GM12892 (cell line): ENCODE results near the gene CMTM1.

Experiments
- DNase-seq: peaks from one replicate; pipeline ENCODE4 v3.0.0; 2011; ENCODE audit not compliant: insufficient read length
- FAIRE-seq: peaks from 2 replicates; lab custom pipeline; 2011; peaks lifted over from hg19 to GRCh38; lab: Jason Lieb, UNC
- POLR2A ChIP-seq: IDR thresholded peaks from 2 replicates; pipeline ENCODE4 v1.6.1; 2011; ENCODE audit warnings: low read depth, low read length, control low read depth
- POLR2AphosphoS5 ChIP-seq: IDR thresholded peaks from 2 replicates; pipeline ENCODE4 v1.6.1; 2011; ENCODE audit warnings: low read depth, low read length, control low read depth
- TAF1 ChIP-seq: IDR thresholded peaks from 2 replicates; pipeline ENCODE4 v1.6.1; 2011; ENCODE audit warnings: low read depth, mild to moderate bottlenecking, control low read depth, low read length, borderline replicate concordance

CMTM1 gene

DNA sequence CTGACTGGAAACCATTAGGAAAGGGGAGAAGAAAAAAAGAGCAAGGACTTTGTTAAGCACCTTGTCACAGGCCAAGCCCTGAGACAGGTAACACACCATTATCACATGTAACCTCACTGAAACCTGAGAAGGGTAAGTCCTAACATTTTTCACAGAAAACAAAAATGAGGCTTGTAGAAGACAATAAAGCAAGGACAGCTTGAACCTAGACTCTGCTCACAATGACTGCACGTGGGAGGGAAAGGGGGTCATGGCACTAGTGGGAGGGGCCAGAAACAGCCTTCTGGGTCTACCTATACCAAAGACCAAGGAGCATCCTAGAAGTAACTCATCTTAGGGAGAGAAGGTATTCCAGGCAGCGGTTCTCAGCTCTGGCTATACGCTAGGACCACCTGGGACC, 23.8 kb upstream of the CMTM1 start:
- FAIRE-seq, result peak; percentile 17
- DNase-seq, result no peak
- no peak for TF ChIP-seq POLR2A
- TF ChIP-seq TAF1, result no peak
- TF ChIP-seq POLR2AphosphoS5, result no peak

DNA sequence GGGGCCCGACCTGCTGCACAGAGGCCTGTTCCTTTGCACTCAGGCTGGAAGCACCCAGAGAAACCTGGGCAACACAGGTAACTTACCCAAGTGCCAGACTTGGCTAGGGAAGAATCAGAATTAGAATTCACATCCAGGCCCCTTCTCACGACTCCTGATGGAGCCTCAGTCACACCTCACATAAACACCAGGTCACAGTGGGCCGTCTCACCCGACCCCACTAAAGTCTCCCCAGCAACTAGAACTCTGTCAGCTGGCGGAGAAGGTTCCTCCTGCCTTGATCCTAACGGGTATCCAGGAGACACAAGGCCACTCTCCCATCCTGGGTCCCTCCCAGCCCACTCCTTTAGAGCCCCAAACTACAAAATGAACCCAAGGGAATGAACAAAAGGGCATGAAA, 22.7 kb upstream of the CMTM1 start:
- DNase-seq, result no peak
- TF ChIP-seq TAF1 (no peak), POLR2AphosphoS5 (no peak), POLR2A (no peak)
- no peak for FAIRE-seq

DNA sequence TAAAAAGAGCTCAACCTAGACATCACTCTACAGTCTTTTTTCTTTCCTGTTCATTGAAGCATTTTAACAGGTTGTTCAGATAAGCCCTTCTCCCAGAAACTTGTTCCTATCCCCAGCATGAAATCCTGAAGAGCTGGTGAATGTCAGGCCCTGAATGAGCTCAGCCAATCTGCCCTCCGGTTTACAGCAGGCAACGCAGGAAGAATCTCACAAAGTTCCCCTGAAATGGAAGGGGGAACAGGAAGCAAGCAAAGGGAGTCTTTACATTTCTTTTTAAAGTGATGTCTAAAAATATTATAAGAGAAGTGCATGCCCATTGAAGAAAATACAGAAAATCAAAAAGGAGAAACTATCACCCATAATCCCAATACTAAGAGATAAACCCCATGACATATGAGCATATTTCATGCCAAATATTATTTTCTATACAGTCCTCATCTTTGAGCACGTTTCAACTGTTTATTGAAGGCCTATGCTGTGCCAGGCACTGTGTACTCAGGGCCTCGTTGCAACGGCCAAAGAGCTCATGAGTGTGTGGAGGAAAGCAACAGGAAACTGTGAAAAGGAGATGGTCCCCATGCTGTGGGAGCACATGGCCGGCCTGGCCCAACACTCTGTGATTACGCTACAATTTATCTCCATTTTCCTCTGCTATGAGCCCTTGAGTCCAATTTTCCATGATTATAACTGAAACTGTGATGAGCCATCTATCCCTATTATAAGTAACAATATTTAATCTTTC, 22.1 kb upstream of the CMTM1 start:
- TF ChIP-seq TAF1 (no peak), POLR2AphosphoS5 (no peak), POLR2A (no peak)

DNA sequence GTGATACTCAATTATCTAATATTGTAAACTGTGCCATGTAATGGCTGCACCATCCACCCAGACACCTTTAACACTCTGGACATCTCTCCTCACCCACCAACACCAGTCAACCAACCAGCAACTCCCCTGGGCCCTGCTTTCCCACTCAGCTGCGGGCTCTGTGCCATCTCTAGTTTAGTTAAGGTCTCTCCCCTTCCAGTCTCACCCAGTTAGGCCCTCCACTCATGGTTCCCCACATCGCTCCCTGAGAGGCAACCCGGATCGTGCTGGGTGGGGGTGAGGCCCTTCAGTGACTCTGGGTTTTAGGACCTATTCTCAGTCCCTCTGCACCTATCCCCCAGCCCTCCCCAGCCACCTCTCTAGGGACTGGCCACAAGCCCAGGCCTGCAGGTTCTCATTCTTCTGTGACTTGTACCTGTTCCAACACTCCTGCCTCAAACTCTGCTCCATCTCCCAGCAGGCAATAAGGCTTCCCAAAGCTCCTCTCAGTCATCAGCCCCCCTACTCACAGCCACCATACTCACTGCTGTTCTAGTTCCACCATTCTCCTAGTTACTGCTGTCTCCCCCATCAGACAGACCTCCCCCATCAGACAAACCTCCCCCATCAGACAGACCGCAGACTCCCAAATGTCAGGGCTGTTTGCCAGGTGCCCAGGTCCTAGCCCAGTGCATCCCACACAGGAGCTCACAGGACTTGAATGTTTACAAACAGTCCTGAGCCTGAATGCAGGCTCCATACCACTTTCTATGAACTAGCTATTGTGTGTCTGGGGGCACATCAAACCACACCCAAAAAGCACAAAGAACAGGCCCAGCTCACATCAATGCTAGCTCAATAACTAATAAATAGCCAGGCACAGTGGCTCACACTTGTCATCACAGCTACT, 18.9 kb upstream of the CMTM1 start:
- no peak for TF ChIP-seq TAF1
- TF ChIP-seq POLR2A, result no peak
- TF ChIP-seq POLR2AphosphoS5, result no peak
- FAIRE-seq (no peak), DNase-seq (no peak)

More for the DNA sequence above, 22.1 kb upstream of the CMTM1 start:
- DNase-seq, result no peak
- FAIRE-seq, result no peak

DNA sequence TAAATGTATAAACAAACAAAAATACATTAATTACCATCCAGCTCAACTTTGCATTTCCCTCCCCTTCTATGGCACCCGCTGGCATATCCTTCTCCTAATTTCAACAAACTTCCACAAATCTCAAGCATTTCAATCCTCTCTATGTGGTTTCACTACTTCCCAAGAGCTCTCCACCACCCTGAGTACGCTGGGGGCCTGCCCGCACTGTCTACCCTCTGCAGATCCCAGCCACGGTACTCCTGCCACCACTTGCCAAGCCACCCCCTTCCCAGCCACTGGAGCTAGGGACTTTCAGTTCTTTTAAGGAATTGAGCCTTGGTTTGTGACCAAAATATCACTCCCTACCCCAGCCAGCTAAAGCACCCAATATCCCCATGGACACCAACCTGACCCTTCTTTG, 18.2 kb upstream of the CMTM1 start:
- FAIRE-seq, result no peak
- no peak for DNase-seq
- TF ChIP-seq POLR2A (no peak), POLR2AphosphoS5 (no peak), TAF1 (no peak)

GRCh38 chr16:66548868-66549267, 17.4 kb upstream of the CMTM1 start:
- DNase-seq, result no peak
- TF ChIP-seq POLR2A, result no peak
- TF ChIP-seq TAF1, result no peak
- TF ChIP-seq POLR2AphosphoS5, result no peak
- FAIRE-seq, result no peak

DNA sequence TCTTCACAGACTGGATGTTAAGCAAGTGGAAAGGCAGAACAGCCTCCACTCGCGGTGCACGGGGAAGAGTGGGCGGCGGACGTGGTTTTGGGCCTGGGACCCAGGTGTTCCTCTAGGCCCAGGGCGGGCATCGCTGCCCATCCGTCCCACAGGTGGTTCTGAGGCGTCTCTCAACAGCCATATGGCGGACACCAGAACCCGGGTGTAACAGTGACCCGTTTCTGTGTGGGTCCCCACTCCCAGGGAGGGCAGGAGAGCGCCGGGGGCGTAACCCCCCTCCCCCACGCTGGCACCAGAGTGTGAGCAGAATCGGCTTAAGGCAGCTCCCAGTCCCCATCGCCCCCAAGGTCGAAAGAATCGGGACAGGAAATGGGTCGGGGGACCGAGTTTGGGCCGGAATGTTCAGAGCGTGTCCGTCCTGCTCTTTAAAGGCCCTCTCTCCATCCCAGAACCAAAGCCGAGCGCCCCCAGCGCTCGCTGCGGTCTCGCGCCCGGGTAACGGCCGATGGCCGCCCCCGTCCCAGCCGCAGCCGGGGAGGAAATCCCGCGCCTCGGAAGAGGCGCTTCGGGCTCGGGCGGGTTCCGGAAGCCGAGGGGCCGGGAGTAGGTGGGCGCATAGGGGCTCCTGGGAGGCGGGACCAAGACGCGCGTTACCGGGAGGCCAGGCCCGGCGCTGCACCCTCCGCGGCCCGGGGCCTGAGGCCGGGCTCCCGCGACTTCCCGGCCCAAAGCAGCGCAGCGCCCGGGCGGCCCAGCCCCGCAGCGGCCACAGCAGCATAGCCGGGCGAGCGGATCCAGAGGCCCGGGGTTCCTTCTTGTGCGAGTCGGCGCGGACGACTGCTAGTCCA, 16.7 kb upstream of the CMTM1 start, which contains the start of gene TK2:
TK2 (minus strand) TSS at position 839 of the 848 bp plus-strand sequence; CDS start at position 778, 61 bp downstream.
- peak; percentile 61 for DNase-seq
- peak; percentile 18; the same call in 1 of the 2 replicates for TF ChIP-seq POLR2AphosphoS5
- TF ChIP-seq POLR2A, result peak; percentile 64; the same call in 1 of the 2 replicates
- peak; percentile 39 for TF ChIP-seq TAF1
- FAIRE-seq, result peak; percentile 51

DNA sequence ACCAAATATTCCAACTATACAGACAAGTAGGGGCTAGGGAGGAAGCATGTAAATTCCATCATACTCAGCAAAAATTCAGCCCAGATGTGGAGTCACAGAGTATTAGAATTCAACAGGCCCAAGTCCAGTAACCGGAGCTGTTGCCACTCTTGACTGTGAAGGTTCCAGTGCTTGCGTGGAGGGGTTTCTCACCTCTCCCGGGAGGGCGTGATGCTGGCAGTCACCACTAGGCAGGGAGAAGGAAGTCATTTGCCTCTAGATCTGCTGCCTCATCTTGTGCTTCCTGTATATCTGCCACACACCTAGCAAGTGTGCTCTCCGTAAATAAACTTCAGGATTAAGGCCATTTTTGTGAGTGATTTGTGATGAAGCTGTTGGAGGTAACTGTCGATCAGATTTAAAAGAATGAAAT, 14.9 kb upstream of the CMTM1 start:
- FAIRE-seq, result peak; percentile 88
- TF ChIP-seq TAF1 (no peak), POLR2AphosphoS5 (no peak; the same call in 1 of the 2 replicates), POLR2A (no peak; the same call in 1 of the 2 replicates)
- DNase-seq, result no peak

DNA sequence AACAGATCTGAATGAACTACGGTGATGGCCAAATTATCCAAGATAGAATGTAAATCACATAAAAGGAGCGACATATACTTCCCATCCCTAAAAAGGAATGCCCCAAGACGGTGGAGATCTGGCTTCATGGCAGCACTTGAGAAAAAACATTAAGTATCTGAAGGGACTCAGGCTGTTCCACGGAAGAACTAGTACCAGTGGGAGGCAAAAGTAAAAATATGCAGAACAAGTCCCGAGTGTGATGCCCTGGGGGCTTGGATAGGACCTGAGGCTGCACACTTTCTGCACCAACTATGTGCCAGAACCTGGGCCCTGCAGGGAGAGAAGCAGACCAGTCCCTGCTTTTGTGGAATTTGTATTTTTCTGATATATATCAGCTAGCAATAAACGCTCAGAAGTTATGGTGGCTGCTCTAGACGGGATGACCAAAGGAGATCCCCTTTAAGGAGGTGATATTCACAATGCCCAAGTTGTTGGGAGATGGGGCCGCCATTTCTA, 14.4 kb upstream of the CMTM1 start:
- no peak for FAIRE-seq
- TF ChIP-seq POLR2AphosphoS5, result no peak
- no peak for TF ChIP-seq TAF1
- TF ChIP-seq POLR2A, result no peak
- no peak for DNase-seq

DNA sequence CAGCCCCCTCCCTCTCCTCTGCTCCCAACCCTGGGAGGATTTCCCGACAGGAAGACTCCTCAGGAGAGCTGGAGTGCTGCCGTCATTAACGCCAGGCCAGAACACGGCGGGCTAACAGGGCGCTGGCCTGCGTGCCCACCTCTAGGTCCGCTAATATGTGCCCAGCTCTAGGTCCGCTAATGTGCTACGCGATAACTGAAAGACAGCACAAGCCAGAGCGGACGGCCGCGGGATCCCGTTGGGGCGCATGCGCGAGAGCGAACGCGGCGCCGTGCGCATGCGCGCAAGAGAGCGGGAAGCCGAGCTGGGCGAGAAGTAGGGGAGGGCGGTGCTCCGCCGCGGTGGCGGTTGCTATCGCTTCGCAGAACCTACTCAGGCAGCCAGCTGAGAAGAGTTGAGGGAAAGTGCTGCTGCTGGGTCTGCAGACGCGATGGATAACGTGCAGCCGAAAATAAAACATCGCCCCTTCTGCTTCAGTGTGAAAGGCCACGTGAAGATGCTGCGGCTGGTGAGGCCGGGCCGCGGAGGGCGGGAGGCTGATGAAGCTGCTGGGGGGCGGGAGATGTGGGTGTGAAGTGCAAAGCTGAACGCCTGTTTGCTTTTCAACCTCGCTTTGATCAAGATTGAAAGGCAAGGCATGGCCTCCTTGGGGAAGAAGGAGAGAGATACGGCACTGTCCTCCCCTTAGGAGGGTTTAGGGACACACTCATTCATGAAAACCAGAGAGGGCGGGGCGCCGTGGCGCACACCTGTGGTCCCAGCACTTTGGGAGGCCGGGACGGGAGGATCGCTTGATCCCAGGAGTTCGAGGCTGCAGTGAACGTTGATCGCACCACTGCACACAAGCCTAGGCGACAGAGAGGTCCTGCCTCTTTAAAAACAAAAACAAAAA, 13.7 kb upstream of the CMTM1 start, which contains the start of gene CKLF:
CKLF (plus strand) TSS at position 291 of the 892 bp plus-strand sequence; CDS start at position 431, 140 bp downstream.
- DNase-seq, result peak; percentile 89
- FAIRE-seq, result peak; percentile 91
- TF ChIP-seq POLR2AphosphoS5, result peak; percentile 71
- TF ChIP-seq POLR2A, result peak; percentile 89
- peak; percentile 62; the same call in 1 of the 2 replicates for TF ChIP-seq TAF1
